ES-I3 (cell line): ENCODE results near the gene ZNF487.

Experiments
- H3K36me3 ChIP-seq: 2 replicates; pipeline ENCODE4 v1.6.1; 2013; ENCODE audit warnings: mild to moderate bottlenecking, low read length, control low read depth, moderate library complexity; ENCODE audit not compliant: insufficient read depth
- H3K4me1 ChIP-seq: 2 replicates; pipeline ENCODE4 v1.6.1; 2013; ENCODE audit warnings: mild to moderate bottlenecking, control low read depth, low read length; ENCODE audit not compliant: insufficient read depth
- H3K9ac ChIP-seq: 2 replicates; pipeline ENCODE4 v1.6.1; 2013; ENCODE audit warnings: low read depth, mild to moderate bottlenecking, low read length, moderate library complexity
- H3K9me3 ChIP-seq: 2 replicates; pipeline ENCODE4 v1.6.1; 2013; ENCODE audit warnings: mild to moderate bottlenecking, low read length, moderate library complexity; ENCODE audit not compliant: control insufficient read depth, insufficient read depth

The ZNF487 gene

GRCh38 chr10:43398939-43399319, 38.0 kb upstream of the ZNF487 start:
- peaks cover 48% of the 10 kb centered on the region for H3K4me1 ChIP-seq
- no peaks in the 10 kb centered on the region for H3K9me3 ChIP-seq
- peaks cover 6% of the 10 kb centered on the region for H3K36me3 ChIP-seq
- no peak overlapping the region for H3K9ac ChIP-seq

- Histone ChIP-seq H3K9me3 (no peaks in the 10 kb centered on the region), H3K4me1 (peaks cover 49% of the 10 kb centered on the region), H3K36me3 (no peaks in the 10 kb centered on the region), H3K9ac (no peak overlapping the region; the same call in 1 of the 2 replicates)
Measured at GRCh38 chr10:43399320-43400310, 37.3 kb upstream of the ZNF487 start.

- Histone ChIP-seq H3K36me3 (no peaks in the 10 kb centered on the region), H3K9ac (no peak overlapping the region), H3K4me1 (peaks cover 50% of the 10 kb centered on the region), H3K9me3 (no peaks in the 10 kb centered on the region)
Measured at GRCh38 chr10:43401627-43402026, 35.3 kb upstream of the ZNF487 start.

- Histone ChIP-seq H3K9ac (no peak overlapping the region), H3K4me1 (peaks cover 50% of the 10 kb centered on the region), H3K36me3 (no peaks in the 10 kb centered on the region), H3K9me3 (no peaks in the 10 kb centered on the region)
Measured at GRCh38 chr10:43402176-43402575, 34.7 kb upstream of the ZNF487 start.

GRCh38 chr10:43402880-43403452, 33.9 kb upstream of the ZNF487 start:
- Histone ChIP-seq H3K36me3 (no peaks in the 10 kb centered on the region), H3K9ac (no peak overlapping the region), H3K9me3 (no peaks in the 10 kb centered on the region), H3K4me1 (peaks cover 50% of the 10 kb centered on the region)

- H3K9ac ChIP-seq: peak overlapping the region; percentile 14; the same call in 1 of the 2 replicates
- no peaks in the 10 kb centered on the region for H3K36me3 ChIP-seq
- H3K4me1 ChIP-seq: peaks cover 45% of the 10 kb centered on the region
- H3K9me3 ChIP-seq: no peaks in the 10 kb centered on the region
Measured at GRCh38 chr10:43403911-43404703, 32.8 kb upstream of the ZNF487 start.

- Histone ChIP-seq H3K36me3 (no peaks in the 10 kb centered on the region), H3K9me3 (no peaks in the 10 kb centered on the region), H3K9ac (peak overlapping the region; percentile 14; the same call in 1 of the 2 replicates), H3K4me1 (peaks cover 40% of the 10 kb centered on the region)
Measured at GRCh38 chr10:43404704-43405084, 32.2 kb upstream of the ZNF487 start.

GRCh38 chr10:43407148-43407575, 29.7 kb upstream of the ZNF487 start:
- H3K4me1 ChIP-seq: peaks cover 26% of the 10 kb centered on the region

GRCh38 chr10:43407576-43408330, 29.2 kb upstream of the ZNF487 start:
- peaks cover 25% of the 10 kb centered on the region for H3K4me1 ChIP-seq
- no peaks in the 10 kb centered on the region for H3K9me3 ChIP-seq
- H3K36me3 ChIP-seq: no peaks in the 10 kb centered on the region
- H3K9ac ChIP-seq: peak overlapping the region; percentile 69

More at GRCh38 chr10:43407148-43407575, 29.7 kb upstream of the ZNF487 start:
- Histone ChIP-seq H3K9ac (peak overlapping the region; percentile 69), H3K36me3 (no peaks in the 10 kb centered on the region), H3K9me3 (no peaks in the 10 kb centered on the region)

GRCh38 chr10:43408331-43408709, 28.6 kb upstream of the ZNF487 start:
- Histone ChIP-seq H3K9me3 (no peaks in the 10 kb centered on the region), H3K9ac (peak overlapping the region; percentile 69), H3K36me3 (no peaks in the 10 kb centered on the region), H3K4me1 (peaks cover 21% of the 10 kb centered on the region)

GRCh38 chr10:43408710-43409384, 28.1 kb upstream of the ZNF487 start, which contains the start of gene HNRNPF:
HNRNPF (minus strand) TSS chr10:43409186; CDS start chr10:43387884, 21,302 bp downstream.
- no peaks in the 10 kb centered on the region for H3K36me3 ChIP-seq
- peak within 1 kb of the TSS; percentile 82 for H3K9ac ChIP-seq
- no peaks in the 10 kb centered on the region for H3K9me3 ChIP-seq
- peaks cover 15% of the 10 kb centered on the region; the same call in 1 of the 2 replicates for H3K4me1 ChIP-seq

GRCh38 chr10:43409385-43410109, 27.4 kb upstream of the ZNF487 start:
- H3K36me3 ChIP-seq: no peaks in the 10 kb centered on the region
- H3K9ac ChIP-seq: peak overlapping the region; percentile 82
- H3K9me3 ChIP-seq: no peaks in the 10 kb centered on the region
- H3K4me1 ChIP-seq: peaks cover 10% of the 10 kb centered on the region; the same call in 1 of the 2 replicates

GRCh38 chr10:43410345-43410744, 26.6 kb upstream of the ZNF487 start:
- peaks cover 6% of the 10 kb centered on the region; the same call in 1 of the 2 replicates for H3K4me1 ChIP-seq
- H3K9ac ChIP-seq: no peak overlapping the region; the same call in 1 of the 2 replicates
- no peaks in the 10 kb centered on the region for H3K36me3 ChIP-seq
- no peaks in the 10 kb centered on the region for H3K9me3 ChIP-seq
